ENCODE measurements around the gene DOCK7.
"Not testable (repeated sequence)": the region's sequence is repeated elsewhere in the genome, so short reads cannot be mapped to it uniquely, and the experiment has no call there.

The DOCK7 gene

DNA sequence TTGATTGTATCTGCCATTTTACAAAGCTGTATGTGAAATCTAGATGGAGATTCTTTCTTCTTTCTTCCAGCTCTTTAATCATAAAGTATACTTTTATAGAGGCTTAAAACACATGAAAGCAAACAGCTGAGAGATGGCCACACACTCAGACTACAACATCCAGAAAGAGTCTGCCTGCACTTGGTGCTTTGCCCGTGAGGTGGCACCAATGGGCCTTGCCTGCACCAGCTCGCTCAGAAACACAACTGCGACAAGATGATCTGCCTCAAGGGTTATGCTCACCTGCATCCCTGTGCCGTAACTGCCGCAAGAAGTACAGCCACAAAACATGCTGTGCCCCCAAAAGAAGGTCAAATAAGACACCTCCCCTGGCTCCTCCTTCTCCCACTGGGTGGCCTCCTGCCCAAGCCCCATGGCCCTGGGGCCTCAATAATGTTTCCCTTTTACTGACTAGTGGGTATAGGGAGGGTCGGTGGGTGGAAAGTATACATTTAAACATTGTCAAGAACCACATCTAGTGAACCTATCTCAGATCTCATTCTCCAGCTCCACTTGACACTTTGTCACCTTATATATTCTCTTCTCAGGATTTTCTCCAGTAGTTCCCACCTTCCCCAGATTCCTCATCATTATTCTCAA lies 157.6 kb downstream of the DOCK7 start:
- no peak for DNase-seq (ENCODE audit: low read depth)

- DNase-seq (ENCODE audit: low read depth) = no peak
Observed at GRCh38 chr1:62529227-62529626, 159.0 kb downstream of the DOCK7 start.

DNA sequence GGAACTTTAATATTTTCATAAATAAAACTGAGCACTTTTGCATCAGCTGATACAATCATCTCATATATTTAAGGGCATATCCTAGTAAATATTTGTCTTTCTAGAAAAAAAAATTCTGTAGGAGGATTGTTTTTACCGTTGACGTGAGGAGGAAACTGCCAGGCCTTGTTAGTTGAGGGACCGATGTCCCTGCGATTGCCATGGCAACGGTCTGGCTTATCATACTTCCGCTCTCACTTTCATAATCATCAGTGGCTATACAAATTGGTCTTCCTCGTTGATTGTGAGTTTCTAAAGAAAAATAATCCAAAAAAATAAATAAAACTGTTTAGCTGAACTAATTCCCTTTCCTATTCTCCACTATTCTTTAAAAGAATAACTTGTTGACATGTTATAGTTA lies 160.2 kb downstream of the DOCK7 start:
- no peak for DNase-seq (ENCODE audit: low read depth)

DNA sequence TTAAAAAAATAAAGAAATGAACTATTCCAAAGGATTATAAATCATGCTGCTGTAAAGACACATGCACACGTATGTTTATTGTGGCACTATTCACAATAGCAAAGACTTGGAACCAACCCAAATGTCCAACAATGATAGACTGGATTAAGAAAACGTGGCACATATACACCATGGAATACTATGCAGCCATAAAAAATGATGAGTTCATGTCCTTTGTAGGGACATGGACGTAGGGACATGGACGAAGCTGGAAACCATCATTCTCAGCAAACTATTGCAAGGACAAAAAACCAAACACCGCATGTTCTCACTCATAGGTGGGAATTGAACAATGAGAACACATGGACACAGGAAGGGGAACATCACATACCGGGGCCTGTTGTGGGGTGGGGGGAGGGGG lies 160.8 kb downstream of the DOCK7 start:
- not testable (repeated sequence) for DNase-seq (ENCODE audit: low read depth)

- no peak for DNase-seq (ENCODE audit: low read depth)
Observed at GRCh38 chr1:62523860-62524259, 164.3 kb downstream of the DOCK7 start.

DNA sequence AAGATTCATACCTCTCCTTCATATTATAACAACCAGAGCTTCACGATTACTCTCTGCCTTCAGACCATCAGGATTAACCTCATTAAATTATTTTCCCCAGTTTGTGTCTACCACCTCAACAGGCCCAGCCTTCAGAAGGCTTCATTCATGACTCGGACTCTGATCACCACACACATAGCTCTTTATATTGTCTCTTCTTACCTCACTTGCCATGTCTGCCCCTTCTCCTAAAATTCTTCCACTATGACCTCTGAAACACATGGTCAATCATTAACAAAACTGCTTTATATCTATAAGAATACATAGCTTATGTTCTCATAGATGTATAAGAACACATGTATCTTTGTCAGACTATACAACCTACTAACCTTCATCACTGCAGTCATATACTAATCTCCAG lies 171.6 kb downstream of the DOCK7 start:
- no peak for DNase-seq (ENCODE audit: low read depth)

DNA sequence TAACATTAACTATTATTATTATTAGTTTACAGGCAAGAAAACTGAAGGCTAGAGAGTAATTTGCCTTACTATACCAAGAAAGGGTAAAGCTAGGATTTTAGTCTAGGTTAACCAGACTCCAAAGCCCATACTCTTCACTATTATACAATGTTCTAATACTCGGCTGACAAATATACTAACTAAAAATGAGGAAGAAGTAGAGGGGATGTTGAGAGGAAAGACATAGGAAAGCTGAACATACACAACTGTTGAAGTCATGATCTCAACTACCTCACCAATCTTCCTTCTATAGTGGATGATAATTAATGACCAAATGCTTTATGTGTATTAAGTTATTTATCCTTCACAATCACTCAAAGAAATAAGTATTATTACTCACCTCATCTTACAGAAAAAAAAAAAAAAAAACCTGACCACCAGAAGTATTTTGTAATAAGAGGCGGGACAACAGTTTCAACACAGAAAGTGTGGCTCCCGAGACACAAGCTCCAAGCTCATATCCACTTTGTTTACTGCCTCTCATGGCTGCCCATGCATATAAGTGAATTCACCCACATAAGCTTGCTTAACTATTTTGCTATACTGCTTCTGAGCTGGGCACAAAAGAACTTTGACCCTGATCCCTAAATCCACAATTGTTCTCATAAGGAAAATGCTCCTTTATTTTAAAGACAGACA lies 173.3 kb downstream of the DOCK7 start:
- no peak for DNase-seq (ENCODE audit: low read depth)

DNA sequence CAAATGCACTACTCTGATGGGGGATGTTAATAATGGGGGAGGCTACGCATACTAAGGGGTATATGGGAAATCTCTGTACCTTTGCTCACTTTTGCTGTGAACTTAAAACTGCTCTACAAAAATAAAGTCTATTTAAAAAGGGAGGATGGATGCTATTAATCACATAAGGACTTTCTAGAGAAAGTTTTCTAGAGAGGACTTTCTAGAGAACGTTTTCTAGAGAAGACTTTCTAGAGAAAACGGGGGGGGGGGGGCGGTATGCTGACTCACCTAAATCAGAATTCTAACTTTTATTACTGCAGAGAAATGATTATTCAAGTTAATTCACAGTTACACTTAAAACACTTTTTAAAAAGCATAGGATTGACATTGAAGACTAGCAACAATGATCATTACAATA lies 175.2 kb downstream of the DOCK7 start:
- DNase-seq (ENCODE audit: low read depth) = no peak

DNA sequence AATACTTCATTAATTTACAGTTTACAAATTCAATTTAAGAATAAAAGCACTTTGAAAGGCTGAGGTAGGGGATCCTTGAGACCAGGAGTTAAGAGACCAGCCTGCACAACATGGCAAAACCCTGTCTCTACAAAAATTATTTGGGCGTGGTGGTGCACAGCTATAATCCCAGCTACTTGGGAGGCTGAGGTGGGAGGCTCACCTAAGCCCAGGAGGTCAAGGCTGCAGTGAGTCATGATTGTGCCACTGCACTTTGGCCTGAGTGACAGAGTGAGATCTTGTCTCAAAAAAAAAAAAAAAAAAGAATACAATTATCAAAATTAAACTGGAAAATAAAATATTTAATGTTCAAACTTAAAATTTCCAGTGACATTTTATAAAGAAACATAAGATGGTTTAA lies 179.2 kb downstream of the DOCK7 start:
- no peak for DNase-seq (ENCODE audit: low read depth)

DNA sequence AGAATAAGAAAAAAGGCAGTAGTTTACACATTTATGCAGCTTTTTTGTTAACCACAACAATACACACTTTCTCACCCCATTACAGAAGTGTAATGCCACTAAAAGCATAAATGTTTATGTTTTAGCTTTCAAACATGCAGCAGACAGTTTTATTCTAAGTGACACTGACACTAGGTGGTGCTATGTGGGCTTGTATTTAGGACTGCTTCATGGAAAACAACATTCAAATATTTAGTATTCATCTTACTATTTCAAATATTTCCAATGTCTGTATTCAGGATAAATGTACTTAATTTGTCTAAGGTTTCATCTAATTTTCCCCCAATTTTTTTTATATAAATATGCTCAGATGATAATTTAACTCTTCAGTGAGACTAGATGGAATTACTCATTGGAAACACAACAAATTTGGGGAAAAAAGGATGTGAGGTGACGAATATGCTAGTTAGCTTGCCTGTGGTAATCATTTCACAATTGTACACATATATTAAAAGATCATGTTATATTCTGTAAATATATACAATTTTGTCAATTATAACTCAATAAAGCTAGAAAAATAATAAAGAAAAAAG lies 179.9 kb downstream of the DOCK7 start:
- DNase-seq (ENCODE audit: low read depth) = no peak

DNA sequence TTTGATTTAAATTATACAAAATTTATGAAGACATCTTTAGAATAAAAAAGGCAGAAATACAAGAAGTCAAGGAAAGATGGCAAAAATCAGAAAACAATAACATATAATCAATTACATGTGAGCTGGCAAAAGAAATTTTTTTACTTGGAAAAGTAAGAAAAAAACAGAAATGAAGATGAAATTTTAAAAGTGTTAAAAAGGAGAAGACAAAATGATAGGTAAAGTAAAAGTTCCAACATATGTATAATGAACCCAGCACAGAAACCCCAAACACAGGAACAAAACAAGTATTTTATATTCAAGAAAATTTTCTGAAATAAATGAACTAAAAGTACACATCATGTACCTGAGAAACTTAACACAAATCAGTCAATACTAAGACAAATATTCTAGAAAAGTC lies 188.0 kb downstream of the DOCK7 start:
- no peak for DNase-seq (ENCODE audit: low read depth)

DNA sequence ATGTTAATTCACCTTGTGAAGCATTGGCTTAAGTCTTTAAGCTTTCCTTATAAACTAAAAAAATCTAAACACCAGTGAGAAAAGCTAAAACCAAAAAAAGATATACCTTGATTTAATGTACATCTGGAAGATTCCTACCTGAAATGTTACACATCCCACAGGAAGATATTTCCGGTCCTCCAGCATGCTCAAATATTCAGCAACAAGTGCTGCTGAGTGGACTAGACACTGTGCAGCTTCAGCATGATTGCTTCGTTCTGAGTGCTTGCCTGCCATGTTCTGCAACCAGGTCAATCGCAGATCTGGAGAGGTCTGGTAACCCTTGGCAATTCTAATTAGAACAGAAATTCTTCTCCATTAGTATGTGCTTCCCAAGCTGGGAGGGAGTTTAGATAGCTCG lies 194.0 kb downstream of the DOCK7 start:
- no peak for DNase-seq (ENCODE audit: low read depth)

DNA sequence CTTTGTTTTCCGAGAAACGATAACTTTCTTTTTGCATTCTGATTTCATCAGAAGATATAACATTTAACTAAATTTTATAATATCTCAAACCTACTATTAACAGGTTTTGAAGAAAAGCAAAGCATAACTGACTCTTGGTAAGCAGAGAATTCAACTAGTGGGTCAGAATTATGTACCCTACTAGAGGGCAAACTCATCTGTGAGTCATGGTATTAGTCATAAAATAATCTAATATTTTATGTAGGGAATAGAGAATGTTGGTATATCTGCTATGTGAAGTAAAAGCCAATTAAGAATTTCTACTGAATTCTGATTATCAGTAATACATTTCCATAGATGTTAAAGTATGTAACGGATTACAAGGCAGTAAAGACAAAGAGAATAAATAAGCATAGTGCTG lies 194.5 kb downstream of the DOCK7 start:
- DNase-seq (ENCODE audit: low read depth) = no peak

- DNase-seq (ENCODE audit: low read depth) = no peak
Observed at GRCh38 chr1:62492521-62492920, 195.7 kb downstream of the DOCK7 start.

- no peak for DNase-seq (ENCODE audit: low read depth)
Observed at GRCh38 chr1:62487956-62488355, 200.2 kb downstream of the DOCK7 start.

GRCh38 chr1:62484824-62485468 lies 203.2 kb downstream of the DOCK7 start:
- DNase-seq (ENCODE audit: low read depth) = no peak

DNA sequence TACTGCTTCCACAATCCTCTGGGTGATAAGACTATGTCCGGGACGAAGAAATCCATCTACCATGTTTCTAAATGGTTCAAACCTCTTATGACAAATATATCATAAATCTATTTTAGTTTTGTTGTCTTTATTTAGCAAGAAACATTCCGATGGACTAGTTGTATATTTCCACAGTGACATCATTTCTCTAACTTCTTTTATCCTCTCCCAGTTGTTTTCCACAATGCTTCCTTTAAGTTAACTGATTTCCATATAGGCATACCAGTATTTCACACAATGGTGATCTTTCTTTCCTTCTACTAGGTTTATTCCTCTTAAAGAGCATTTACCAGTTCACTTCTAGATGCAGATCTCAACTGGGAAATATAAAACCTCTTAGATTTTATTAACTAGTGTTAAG lies 206.5 kb downstream of the DOCK7 start:
- DNase-seq (ENCODE audit: low read depth) = no peak

- no peak for DNase-seq (ENCODE audit: low read depth)
Observed at GRCh38 chr1:62476525-62477219, 211.5 kb downstream of the DOCK7 start.

DNA sequence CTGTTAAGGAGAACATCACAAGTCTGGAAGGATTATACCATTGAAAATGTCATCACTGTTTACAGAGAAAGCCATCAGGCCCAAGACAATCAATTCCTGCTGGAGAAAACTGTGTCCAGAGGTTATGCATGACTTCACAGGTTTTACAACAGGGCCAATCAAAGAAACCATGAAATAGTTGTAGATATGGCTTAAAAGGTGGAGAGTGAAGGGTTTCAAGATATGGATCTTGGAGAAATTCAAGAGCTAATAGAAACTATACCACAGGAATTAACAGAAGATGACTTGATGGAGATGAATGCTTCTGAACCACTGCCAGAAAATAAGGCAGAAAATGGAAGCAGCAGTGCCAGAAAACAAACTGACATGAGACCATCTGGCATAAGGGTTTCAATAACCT lies 221.1 kb downstream of the DOCK7 start:
- DNase-seq (ENCODE audit: low read depth) = no peak

DNA sequence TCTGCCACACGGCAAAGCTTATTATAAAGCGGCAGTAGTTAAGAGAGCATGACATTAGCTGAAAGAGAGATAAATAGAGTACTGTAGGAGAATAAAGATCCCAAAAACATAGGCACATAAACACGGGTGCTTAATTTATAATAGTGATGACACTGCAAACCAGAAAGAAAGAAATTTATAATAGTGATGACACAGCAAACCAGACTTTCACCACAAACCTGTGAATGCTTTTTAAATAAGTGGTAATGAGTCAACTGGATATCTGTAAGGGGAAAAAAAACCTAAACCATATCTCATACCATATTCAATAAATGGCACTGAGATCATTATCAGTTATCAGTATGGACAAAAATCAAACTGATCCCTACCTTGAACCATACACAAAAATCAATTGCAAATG lies 225.8 kb downstream of the DOCK7 start:
- no peak for DNase-seq (ENCODE audit: low read depth)

GRCh38 chr1:62457955-62458354 lies 230.2 kb downstream of the DOCK7 start:
- no peak for DNase-seq (ENCODE audit: low read depth)

DNA sequence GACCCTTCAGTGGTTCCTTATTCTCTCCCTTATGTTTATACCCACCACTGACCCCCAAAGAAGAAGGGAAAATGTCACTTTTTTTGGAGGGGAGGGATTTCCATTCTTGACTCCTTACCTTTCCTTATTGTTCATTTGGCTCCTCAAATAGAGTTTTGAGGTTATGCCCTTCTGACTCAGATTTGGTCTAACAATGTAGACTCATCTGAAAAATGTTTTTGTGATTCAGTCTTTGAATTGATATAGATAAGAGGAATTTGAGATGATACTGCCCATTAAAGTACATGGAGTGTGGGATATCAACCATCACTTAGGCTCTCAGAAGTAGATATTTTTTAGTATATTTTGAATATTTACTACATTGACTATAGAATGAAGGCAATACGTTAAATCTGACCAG lies 235.2 kb downstream of the DOCK7 start:
- DNase-seq (ENCODE audit: low read depth) = no peak

- DNase-seq (ENCODE audit: low read depth) = no peak
Observed at GRCh38 chr1:62450301-62450700, 237.9 kb downstream of the DOCK7 start.
